Activated gamma-delta T cell treated with Interleukin-2 at 50 U/mL for 16 hours (primary cell): ENCODE measurements around the gene TFDP1.
"Not testable (repeated sequence)": the region's sequence is repeated elsewhere in the genome, so short reads cannot be mapped to it uniquely, and the experiment has no call there.

Source experiments
- DNase-seq: peaks from one replicate; pipeline ENCODE4 v3.0.0-alpha.2; 2020

Gene TFDP1

GRCh38 chr13:113621046-113621445, 36.5 kb downstream of the TFDP1 start:
- DNase-seq, result no peak

GRCh38 chr13:113621498-113621897, 36.9 kb downstream of the TFDP1 start:
- DNase-seq, result not testable (repeated sequence)

GRCh38 chr13:113621986-113622550, 37.5 kb downstream of the TFDP1 start:
- DNase-seq, result not testable (repeated sequence)

DNA sequence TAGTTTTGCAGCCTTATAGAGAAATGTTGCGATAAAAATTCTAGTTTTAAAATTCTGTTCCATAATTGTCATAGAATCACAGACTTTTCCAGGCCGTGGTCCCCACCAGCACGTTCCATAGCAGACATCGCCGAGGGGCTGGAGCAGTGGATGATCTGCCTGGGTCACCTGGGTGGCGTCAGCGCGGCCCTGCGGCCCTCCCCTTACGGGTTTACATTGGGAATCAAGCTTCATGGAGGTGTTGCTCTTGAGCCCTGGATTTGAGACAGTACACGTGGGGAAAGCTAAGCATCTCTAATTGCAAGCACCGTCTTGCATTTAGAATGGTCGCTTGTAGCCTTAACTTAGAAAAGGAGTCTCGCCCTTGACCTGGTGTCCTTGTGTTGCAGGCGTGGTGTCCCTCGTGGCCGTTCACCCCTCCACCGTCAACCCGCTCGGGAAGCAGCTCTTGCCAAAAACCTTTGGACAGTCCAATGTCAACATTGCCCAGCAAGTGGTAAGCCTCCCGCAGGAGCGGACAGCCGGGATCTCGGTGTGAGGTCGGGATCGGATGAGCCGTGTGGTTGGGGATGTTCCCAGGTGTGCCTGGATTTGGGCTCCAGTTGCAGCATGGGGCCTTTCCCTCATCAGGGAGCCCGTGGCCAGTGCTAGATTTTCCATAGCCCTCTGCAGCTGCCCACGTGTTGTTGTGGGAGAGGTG, 38.4 kb downstream of the TFDP1 start:
- DNase-seq, result no peak

- no peak for DNase-seq
These were observed 39.1 kb downstream of the TFDP1 start for GRCh38 chr13:113623491-113624234.

DNA sequence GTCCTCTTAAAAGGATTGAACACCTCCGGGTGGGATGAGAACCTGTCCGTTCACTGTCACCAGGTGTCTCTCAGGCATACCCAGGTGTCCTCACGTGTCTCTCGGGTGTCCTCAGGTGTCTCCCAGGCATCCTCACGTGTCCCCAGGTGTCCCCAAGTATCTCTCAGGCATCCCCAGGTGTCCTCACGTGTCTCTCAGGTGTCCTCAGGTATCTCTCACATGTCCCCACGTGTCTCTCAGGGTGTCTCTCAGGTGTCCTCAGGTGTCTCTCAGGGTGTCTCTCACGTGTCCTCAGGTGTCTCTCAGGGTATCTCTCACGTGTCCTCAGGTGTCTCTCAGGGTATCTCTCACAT, 39.7 kb downstream of the TFDP1 start:
- no peak for DNase-seq

GRCh38 chr13:113624640-113625304, 40.2 kb downstream of the TFDP1 start:
- DNase-seq, result not testable (repeated sequence)

DNA sequence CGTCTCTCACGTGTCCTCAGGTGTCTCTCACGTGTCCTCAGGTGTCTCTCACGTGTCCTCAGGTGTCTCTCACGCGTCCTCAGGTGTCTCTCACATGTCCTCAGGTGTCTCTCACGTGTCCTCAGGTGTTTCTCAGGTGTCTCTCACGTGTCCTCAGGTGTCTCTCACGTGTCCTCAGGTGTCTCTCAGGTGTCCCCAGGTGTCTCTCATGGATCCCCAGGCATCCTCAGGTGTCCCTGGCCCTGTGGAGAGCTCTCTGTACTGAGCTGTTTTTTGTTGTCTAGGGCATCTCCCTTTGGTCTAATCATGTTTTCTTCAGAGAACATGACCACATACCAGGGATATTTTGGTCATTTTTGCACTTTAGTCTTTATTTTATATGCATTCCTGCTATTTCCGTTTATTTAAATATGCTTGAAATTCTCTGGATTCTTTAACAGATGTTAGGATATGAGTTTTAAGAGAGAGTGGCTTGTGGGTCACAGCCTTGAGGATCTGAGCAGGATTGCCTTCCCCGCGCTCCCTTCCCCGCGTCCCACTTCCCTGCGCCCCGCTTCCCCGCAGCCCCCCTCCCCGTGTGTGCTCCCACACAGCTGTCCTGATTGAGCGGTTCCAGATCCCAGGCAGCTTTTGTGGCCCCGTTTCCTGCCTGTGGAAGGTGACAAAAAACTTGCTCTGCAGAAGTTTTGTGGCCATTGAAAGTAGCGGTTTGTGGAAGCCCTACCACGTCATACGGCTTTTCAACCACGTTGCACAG, 41.6 kb downstream of the TFDP1 start:
- DNase-seq, result no peak

GRCh38 chr13:113627136-113627535, 42.6 kb downstream of the TFDP1 start:
- DNase-seq, result no peak

DNA sequence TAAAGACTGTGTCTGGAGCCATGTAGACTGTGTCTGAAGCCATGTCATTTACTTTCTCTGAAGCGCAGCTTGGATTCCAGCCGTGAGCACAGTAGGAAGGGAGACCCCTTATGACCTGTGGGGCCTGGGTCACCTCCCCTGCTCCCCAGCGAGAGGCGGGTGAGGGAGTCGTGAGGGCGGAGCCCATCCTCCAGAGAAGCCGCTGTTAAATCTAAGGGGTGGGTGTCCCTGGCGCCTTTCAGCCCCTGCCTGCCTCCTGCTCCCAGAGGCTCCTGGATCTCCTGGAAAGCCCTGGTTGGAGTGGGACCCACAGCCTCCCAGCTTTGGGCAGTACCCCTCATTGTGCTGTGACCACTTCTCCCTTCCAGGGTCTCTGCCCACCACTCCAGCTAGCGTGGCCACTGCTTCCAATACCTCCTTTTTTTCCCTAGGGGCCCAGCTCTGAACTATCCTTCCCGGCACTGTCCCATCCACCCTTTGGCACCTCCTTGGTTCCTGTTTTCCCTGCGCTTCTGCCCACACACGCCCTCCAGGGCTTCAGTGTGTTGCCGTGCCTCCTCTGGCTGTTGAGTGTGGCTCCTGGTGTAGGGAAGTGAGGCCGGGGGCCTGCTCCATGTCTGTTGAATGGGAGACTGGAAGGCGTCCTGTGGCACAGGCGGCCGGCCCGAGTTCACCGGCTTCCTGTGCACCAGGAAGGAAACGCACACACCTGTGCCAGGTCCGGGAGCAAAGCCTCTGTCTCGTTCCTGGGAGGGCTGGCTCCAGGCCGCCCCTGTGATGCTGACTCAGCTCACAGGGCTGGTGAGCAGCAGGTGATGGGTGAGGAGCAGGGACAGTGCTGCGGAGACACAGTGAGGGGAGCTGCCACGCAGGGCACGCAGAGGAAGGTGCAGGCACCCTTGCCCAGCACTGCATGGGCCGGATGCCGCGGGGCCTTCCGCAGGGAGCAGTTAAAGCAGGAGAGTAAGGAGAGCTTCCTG, 44.0 kb downstream of the TFDP1 start:
- no peak for DNase-seq

GRCh38 chr13:113629866-113630265, 45.3 kb downstream of the TFDP1 start:
- no peak for DNase-seq

GRCh38 chr13:113630296-113630695, 45.7 kb downstream of the TFDP1 start:
- DNase-seq, result no peak

DNA sequence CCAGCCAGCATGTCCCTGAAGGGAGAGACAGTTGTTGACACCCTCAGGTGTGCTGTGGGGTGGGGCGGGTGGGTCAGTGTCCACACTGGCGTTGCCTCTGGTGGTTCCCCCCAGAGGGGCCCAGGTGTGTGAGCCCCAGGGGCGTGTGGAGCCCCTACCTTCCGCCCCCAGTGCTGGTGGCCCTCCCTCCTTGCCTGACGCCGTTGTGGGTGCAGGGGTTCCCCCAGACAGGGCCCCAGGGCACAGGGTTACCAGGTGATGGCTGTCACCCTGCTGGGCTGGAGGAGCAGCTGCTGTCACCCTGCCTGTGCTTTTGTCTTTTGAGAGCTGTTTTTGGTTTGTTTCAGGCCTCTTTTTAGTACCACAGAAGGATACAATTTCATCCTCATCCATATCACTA, 46.3 kb downstream of the TFDP1 start:
- DNase-seq, result no peak

DNA sequence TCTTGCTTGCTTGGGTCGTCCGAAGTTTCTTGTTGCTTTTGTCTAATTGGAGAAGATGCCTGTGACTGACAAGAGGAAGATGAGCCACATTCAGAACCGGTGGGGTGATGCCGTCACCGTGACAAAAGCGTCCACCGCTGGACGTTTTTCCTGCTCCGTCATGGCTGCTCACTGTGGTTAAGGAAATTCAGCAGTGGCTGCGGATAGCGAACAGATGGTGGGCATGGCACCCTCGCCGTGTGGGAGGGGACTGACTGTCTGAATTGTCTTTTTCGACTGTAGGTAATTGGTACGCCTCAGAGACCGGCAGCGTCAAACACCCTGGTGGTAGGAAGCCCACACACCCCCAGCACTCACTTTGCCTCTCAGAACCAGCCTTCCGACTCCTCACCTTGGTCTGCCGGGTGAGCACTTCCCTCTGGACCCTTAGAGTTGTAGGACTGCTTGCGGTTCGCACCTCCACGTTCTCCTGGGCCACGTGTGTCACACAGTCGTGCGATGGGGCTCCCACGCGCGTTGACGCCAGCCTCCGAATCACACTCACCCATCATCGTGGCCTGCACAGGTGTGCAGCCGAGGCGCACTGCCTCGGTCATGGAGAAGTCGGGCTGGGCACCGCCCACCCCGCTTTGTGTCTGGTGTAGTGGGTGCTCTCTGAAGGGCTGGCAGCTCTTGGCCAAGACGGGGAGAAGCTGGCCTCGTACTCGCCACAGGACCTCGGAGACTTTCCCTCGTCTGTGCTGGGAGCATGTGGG, 47.0 kb downstream of the TFDP1 start:
- no peak for DNase-seq

GRCh38 chr13:113632706-113633484, 48.3 kb downstream of the TFDP1 start:
- no peak for DNase-seq

DNA sequence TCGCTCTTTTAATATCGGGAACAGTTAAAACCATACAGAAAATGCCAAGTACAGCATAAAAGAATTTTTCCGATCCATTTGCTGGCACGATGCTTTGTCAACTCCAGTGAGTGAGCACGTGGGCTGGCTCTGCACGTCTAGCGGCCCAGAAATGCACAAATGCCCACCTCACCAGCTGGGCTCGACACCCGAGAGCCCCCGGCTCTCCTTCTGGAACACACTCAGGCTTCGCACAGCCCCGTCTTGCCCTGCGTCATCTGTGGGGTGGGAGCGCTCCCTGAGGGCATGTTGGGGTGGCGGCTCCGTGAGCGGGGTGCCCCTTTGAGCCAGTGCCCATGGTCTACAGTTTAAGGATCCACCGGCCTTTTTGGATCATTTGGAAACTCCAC, 48.9 kb downstream of the TFDP1 start:
- no peak for DNase-seq

GRCh38 chr13:113634279-113635047, 49.9 kb downstream of the TFDP1 start:
- no peak for DNase-seq

DNA sequence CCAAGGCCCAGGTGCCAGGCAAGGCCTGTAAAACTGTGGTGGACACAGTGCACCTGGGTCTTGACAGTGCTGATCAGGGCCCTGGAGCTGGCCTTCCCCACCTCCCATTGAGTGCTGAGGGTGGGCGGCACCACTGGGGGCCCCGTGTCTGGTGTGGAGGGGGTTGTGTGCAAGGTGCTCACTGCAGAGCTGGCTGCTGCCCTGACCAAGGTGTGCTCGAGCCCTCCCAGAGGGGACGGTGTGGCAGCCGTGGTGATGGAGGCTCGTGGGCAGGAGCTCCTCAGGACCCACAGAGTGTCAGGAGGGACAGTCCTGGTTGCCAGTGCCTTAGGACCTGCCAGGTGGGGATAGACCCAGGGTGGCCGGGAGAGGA, 50.5 kb downstream of the TFDP1 start:
- DNase-seq, result no peak

DNA sequence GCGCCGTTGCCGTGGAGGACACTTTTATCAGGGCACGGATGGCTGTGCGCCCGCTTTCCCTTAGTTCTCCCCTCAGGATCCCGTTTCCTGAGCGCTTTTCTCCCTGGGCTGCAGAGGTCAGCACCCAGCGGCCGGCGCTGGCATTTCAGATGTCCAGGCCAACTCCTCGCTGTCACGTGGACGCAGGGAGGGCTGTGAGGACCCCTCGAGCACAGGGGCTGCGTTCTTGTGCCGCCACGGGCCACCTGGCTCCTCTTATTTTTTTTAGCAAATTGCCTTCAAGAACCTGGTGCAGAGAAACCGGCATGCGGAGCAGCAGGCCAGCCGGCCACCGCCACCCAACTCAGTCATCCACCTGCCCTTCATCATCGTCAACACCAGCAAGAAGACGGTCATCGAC, 51.2 kb downstream of the TFDP1 start:
- DNase-seq, result no peak
